ENCODE results near the gene PTPRCAP. TPM values are rescaled to one million over a fixed set of nuclear protein-coding genes. Genes with fewer than 3 reads are reported as not detected.

The PTPRCAP gene
- polyA plus RNA-seq, 1 of the 3 experiments (the other 2 are of a cell fraction), result 1.4 TPM

DNA sequence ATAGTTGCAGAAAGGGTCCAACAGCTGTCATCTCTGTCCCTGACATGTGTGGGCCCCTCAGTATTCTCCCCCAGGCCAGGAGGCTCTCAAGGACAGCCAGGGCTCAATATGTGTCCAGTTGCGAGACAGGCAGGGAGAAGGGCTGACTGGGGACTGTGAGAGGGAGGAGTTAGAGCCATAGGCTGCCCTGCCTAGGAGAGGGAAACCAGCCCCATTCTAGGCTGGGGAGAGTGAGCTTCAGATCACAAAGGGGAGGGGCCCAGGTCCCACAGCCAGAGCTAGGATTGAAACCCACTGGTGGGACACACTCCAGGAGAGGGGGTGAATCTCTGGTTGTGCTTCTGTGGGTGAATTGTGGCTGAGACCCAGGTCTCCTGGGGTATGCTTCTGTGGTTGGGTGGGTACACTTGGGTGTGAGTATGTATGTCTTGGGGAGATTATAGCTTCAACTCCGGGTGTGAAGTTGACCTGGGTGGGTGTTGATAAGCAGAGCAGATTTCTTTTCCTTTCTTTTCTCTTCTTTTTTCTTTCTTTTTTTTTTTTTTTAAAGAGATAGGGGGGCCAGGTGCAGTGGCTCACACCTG is 24.1 kb downstream of the PTPRCAP start:
- POLR2A ChIA-PET, result no interaction called here

DNA sequence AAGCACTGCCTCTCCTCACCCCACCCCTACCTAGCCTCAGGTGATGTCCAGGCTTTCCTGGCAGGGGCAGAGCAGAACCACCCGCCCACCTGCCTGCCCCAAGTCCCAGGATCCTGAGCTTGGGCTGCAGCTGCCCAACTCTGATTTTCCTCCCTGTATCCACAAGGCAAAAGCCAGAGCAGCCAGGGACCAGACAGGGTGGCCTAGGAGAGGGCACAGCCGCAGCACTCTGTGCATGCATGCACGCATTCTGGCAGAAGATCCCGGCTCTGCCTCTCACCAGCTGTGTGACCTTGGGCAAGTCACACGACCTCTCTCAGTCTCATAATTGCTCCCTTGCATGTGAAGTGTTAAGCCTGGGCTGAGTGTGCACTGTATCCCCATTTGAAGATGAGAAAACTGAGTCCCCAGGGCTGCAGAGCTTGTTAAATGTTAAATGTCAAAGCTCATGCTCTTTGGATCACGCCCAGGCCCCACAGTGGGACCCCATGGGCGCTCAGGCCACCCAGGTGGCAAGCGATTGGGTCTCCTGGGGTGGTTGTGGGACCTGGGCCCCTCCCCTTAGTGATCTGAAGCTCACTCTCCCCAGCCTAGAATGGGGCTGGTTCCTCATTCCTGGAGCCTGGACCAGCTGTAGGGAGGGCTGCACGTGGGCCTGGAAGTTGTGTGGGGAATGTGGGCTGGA is 24.8 kb downstream of the PTPRCAP start:
- Histone ChIP-seq H4K20me1 (ENCODE audit: insufficient read depth) (no peaks in the 10 kb centered on the region), H3K79me2 (ENCODE audit: insufficient read depth) (no peaks in the 10 kb centered on the region), H3K36me3 (replicated peaks in 1 of 2; ENCODE audit: control insufficient read depth in 1 of 2, insufficient read depth in 2 of 2, low read length in 1 of 2) (no peaks in the 10 kb centered on the region), H3K9me2 (no peaks in the 10 kb centered on the region), H3K4me3 (ENCODE audit: low read depth in 2 of 2, low read length in 1 of 2) (no peak overlapping the region), H3K4me2 (no peak overlapping the region), H3F3A (replicated peaks; ENCODE audit: insufficient read depth) (no peaks in the 10 kb centered on the region), H3K4me1 (ENCODE audit: control insufficient read depth in 1 of 2, insufficient read depth in 2 of 2, low read depth in 1 of 2, low read length in 1 of 2) (peaks cover 2 to 3% of the 10 kb centered on the region in 2 experiments; a peak in 1 of 4 replicates), H2AFZ (ENCODE audit: low read depth) (no peak overlapping the region), H3K9me3 (no peaks in the 10 kb centered on the region), H3K9ac (no peak overlapping the region), H3K27ac (ENCODE audit: low read depth in 2 of 2, low read length in 1 of 2) (no peak overlapping the region), H3K27me3 (ENCODE audit: insufficient read depth) (no peaks in the 10 kb centered on the region)
- TF ChIP-seq EP300 (IDR thresholded peaks at IDR 0.05; ENCODE audit: borderline replicate concordance in 1 of 2, low read depth in 1 of 2, low read length in 1 of 2) (no peak), NRF1 (IDR thresholded peaks at IDR 0.05; ENCODE audit: low read depth, low read length) (no peak), MXI1 (IDR thresholded peaks at IDR 0.05; ENCODE audit: low read depth, low read length) (no peak), POLR2AphosphoS5 (IDR thresholded peaks at IDR 0.05; ENCODE audit: low read depth, low read length) (no peak), RFX5 (IDR thresholded peaks at IDR 0.05; ENCODE audit: low read length) (no peak), FOXM1 (IDR thresholded peaks at IDR 0.05; ENCODE audit: low read depth) (no peak), GABPA (IDR thresholded peaks at IDR 0.05; ENCODE audit: low read depth) (no peak), RAD21 (IDR thresholded peaks at IDR 0.05; ENCODE audit: low read length) (no peak), YY1 (IDR thresholded peaks at IDR 0.05; ENCODE audit: low read depth) (no peak)
- TF ChIP-seq, protein P1, sequence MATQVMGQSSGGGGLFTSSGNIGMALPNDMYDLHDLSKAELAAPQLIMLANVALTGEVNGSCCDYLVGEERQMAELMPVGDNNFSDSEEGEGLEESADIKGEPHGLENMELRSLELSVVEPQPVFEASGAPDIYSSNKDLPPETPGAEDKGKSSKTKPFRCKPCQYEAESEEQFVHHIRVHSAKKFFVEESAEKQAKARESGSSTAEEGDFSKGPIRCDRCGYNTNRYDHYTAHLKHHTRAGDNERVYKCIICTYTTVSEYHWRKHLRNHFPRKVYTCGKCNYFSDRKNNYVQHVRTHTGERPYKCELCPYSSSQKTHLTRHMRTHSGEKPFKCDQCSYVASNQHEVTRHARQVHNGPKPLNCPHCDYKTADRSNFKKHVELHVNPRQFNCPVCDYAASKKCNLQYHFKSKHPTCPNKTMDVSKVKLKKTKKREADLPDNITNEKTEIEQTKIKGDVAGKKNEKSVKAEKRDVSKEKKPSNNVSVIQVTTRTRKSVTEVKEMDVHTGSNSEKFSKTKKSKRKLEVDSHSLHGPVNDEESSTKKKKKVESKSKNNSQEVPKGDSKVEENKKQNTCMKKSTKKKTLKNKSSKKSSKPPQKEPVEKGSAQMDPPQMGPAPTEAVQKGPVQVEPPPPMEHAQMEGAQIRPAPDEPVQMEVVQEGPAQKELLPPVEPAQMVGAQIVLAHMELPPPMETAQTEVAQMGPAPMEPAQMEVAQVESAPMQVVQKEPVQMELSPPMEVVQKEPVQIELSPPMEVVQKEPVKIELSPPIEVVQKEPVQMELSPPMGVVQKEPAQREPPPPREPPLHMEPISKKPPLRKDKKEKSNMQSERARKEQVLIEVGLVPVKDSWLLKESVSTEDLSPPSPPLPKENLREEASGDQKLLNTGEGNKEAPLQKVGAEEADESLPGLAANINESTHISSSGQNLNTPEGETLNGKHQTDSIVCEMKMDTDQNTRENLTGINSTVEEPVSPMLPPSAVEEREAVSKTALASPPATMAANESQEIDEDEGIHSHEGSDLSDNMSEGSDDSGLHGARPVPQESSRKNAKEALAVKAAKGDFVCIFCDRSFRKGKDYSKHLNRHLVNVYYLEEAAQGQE (IDR thresholded peaks at IDR 0.05; ENCODE audit: low read depth, low read length), result no peak
- POLR2A ChIA-PET, result interaction anchor here (0.9 kb wide), 1 partner anchor 11 kb away, joined by 3 read pairs; the partner anchor contains the start of gene PPP1CA
- 50% methylated on average over 4 of the region's 9 CpGs for WGBS (ENCODE audit: low lambda C conversion rate)
- CTCF ChIA-PET, result interaction anchor here (3.1 to 3.4 kb wide), 2 partner anchors 11 to 30 kb away, joined by 11 to 12 read pairs; partner anchors contain the start of gene PPP1CA
- no peak for DNase-seq

More for the DNA sequence above, 24.1 kb downstream of the PTPRCAP start:
- Histone ChIP-seq H3K79me2 (ENCODE audit: insufficient read depth) (no peaks in the 10 kb centered on the region), H3K9ac (no peak overlapping the region), H3K27ac (ENCODE audit: low read depth in 2 of 2, low read length in 1 of 2) (no peak overlapping the region), H2AFZ (ENCODE audit: low read depth) (no peak overlapping the region), H3K9me3 (no peaks in the 10 kb centered on the region), H3K27me3 (ENCODE audit: insufficient read depth) (no peaks in the 10 kb centered on the region), H3K9me2 (no peaks in the 10 kb centered on the region), H3K4me1 (ENCODE audit: control insufficient read depth in 1 of 2, insufficient read depth in 2 of 2, low read depth in 1 of 2, low read length in 1 of 2) (peaks cover 2 to 3% of the 10 kb centered on the region in 2 experiments; a peak in 1 of 4 replicates), H4K20me1 (ENCODE audit: insufficient read depth) (no peaks in the 10 kb centered on the region), H3K4me3 (ENCODE audit: low read depth in 2 of 2, low read length in 1 of 2) (no peak overlapping the region), H3K4me2 (no peak overlapping the region), H3K36me3 (replicated peaks in 1 of 2; ENCODE audit: control insufficient read depth in 1 of 2, insufficient read depth in 2 of 2, low read length in 1 of 2) (no peaks in the 10 kb centered on the region), H3F3A (replicated peaks; ENCODE audit: insufficient read depth) (no peaks in the 10 kb centered on the region)
- 73% methylated on average over 2 of the region's 2 CpGs for WGBS (ENCODE audit: low lambda C conversion rate)
- CTCF ChIA-PET, result interaction anchor here (0.5 to 3.4 kb wide), 3 partner anchors 12 to 31 kb away, joined by 3 to 12 read pairs (median 11); partner anchors contain the start of gene PPP1CA
- TF ChIP-seq, protein P1 (IDR thresholded peaks at IDR 0.05; ENCODE audit: low read depth, low read length), result no peak
- no peak for TF ChIP-seq NFIC (IDR thresholded peaks at IDR 0.05; ENCODE audit: borderline replicate concordance)
- no peak for TF ChIP-seq YY1 (IDR thresholded peaks at IDR 0.05; ENCODE audit: low read depth)
- TF ChIP-seq FOXJ3 (CRISPR knock-in tag; IDR thresholded peaks at IDR 0.05), result no peak
- TF ChIP-seq MXI1 (IDR thresholded peaks at IDR 0.05; ENCODE audit: low read depth, low read length), result no peak
- no peak for TF ChIP-seq GABPA (IDR thresholded peaks at IDR 0.05; ENCODE audit: low read depth)
- no peak for TF ChIP-seq RCOR1 (IDR thresholded peaks at IDR 0.05; ENCODE audit: low read length)
- TF ChIP-seq NRF1 (IDR thresholded peaks at IDR 0.05; ENCODE audit: low read depth, low read length), result no peak
- TF ChIP-seq, protein P2, sequence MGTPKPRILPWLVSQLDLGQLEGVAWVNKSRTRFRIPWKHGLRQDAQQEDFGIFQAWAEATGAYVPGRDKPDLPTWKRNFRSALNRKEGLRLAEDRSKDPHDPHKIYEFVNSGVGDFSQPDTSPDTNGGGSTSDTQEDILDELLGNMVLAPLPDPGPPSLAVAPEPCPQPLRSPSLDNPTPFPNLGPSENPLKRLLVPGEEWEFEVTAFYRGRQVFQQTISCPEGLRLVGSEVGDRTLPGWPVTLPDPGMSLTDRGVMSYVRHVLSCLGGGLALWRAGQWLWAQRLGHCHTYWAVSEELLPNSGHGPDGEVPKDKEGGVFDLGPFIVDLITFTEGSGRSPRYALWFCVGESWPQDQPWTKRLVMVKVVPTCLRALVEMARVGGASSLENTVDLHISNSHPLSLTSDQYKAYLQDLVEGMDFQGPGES (IDR thresholded peaks at IDR 0.05; ENCODE audit: low read depth, low read length), result no peak
- TF ChIP-seq EZH2phosphoT487 (IDR thresholded peaks at IDR 0.05; ENCODE audit: borderline replicate concordance, low read depth), result no peak
- no peak for DNase-seq
